HG02763 (cell line): ENCODE results near the gene GIMAP8.
A peak's percentile ranks its signal among the peaks of the same experiment; 100 is the strongest.

Experiments
- ATAC-seq: cut with Tn5 transposase; IDR thresholded peaks from one replicate; pipeline ENCODE4 v1.9.1; 2021; ENCODE audit warnings: mild to moderate bottlenecking, moderate library complexity; ENCODE audit not compliant: unreplicated experiment

The GIMAP8 gene

DNA sequence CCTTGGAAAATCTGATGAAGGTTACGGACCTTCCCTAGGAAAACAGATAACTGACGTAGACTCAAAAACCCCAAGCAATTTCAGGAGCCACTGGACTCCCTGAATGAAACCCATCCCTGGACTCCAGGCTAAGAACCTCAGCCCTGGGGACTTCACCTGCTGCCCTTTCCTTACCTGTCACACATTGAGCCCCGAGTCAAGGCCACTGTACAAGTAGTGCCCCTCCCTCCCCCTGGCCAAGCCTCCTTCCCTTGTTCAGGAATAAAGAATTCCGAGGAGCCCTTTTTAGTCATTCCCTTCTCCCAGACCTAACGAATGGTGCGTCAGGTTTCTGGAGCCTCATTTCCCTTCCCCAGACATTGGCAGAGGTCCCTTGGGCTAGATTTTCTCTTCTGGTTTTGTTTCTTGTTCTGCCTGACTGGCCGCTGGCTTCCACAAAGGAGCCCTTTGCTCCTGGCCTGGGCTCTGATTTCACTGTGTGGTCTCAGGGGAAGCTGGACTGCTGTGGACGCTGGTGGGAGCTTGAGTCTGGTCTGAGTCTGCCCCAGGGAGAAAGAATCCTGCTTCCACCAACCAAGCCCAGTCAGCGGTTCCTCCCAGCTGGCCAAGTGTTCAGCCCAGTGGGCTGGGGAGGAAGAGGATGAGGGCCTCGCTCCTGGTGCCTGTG, 39.6 kb upstream of the GIMAP8 start:
- no peak for ATAC-seq

DNA sequence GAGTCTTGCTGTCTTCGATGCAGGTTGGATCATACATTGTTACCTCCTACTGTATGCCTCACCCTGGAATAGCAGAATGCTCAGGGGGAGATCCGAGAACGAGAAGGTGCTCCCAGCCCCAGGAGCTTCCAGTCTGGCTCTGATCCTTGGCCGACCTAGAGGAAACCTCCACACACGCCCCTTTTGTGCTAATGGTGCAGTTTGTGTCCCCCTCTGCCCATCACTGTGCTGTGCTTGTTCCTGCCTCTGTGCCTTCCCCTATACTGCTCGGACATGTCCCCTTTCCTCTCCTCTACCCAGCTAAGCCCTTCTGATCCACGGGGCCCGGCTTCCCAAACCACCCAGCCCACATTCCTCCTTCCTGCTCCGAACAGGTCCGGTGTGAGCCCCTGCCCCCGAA, 38.8 kb upstream of the GIMAP8 start:
- no peak for ATAC-seq

DNA sequence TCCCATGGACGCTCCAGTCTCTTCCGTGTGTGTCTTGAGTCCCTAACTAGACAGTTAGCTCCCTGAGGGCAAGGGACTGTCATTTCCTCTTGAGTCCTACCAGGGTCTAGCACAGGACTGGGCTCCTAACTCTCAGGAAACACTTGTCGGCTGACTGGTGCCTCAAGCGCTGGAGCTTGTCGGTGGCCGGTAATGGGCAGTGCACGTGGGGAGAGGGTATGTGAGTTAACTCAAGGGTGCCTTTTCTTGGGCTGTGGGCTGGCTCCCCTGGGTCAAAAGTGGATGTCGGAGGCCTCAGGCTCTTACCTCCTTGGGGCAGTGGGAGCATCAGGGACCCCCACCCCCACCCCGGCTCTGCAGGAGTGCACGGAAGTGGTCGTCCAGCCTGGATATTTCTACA, 38.4 kb upstream of the GIMAP8 start:
- no peak for ATAC-seq

DNA sequence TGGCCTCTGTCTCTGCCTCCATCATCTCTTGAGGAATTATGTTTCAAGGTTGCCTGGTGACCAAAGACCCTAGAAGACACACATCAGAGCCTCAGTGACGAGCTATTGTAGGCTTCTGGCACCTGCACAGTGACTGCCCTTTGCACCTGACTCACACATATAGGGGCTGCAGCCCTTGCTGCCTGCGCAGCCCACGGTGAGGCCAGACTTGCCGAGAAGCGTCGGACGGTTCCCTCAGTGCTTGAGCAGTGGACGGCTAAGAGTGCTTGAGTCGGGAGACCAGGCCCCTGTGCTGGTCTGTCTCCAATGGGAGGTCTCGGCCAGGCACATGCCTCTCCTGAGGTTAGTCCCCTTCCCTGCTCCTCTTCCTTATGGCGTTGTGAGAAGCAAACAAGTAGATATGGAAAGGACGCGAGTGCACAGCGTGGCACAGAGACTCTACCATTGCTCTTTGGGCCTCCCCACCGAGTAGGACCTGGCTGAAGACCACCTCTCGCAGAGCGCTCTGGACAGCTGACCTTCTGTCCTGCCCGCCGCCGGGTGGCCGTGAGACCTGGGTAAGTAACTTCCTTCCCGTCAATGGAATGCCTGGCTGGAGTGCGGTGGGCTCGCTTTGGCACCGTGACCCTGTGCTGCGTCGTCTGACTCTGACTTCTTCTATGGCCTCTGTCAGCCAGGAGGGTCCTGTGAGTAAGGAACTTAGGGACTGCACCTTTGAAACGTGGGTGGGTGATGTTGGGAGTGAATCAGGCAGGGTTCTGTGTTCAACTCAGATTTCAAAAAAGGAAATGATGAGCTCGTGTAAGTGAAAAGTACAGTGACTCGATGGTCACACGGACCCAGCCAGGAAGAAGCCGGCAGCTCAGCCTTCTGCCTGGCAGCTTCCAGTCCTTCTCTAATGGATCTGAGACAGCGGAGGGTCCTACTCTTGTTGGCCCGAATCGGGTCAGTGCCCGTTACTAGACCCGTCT, 37.6 kb upstream of the GIMAP8 start:
- ATAC-seq: no peak

DNA sequence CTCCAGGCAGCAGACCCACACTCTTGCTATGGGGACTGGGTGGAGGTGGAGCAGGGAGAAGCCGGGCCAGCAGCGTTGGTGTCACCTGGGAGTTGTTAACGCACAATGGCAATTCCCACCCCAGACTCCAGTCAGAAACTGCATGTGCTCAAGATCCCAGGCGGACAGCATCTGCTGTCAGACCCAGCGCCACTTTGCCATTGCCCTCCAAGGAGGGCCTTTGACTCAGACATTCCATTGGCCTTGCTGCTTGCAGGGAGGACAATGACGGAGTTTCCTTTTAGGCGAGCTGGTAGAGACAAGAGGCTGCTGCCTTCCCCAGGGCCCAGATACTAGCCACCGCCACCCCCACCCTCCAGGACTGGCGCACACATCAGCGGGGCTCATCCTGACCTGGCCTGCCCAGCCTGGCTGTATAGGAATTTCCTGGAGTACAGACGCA, 36.8 kb upstream of the GIMAP8 start:
- no peak for ATAC-seq

DNA sequence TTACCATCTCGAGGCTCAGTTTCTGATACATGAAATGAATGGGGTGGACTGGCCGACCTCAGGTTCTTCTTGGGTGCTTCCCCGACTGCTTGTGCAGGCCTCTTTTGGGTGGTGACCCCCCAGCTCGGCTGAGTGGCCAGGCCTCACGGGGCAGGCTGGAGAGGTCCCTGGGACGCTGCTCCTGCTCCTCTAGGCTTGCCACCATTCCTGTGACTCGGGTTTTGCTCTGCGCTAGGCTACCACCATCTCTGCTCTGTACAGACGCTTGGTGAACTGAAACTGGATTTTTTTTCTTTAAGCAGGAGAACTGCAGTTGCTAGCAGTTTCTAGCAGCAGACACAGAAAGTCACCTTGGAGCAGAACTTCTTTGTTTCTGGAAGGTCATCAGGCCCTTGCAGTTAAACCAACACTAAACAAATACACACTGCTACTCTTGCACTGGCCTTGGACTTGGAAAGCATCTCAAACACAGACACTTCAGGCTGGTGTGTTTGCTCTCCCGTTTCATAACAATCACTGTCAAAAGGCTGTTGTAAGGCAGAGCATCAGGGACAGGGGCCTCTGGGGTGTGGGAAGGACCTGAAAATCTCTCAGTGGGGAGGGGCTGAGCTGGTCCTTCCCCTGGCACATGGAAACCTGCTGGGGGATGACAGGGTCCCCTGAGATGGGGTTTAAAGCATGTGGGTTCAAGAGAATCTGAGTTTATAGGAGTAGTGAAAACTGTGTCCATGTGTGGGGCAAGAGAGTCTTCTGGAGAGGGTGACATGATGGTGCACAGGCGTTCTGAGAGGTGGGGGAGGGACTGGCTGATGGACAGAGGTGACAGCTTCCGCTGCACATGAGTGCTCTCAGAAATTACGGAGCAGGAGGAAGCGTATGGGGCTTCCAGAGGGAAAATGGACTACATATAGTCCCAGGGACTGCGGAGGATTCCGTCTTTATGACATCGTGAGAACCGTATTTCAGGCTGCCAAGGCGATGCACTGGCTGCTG, 35.0 kb upstream of the GIMAP8 start:
- ATAC-seq: no peak

DNA sequence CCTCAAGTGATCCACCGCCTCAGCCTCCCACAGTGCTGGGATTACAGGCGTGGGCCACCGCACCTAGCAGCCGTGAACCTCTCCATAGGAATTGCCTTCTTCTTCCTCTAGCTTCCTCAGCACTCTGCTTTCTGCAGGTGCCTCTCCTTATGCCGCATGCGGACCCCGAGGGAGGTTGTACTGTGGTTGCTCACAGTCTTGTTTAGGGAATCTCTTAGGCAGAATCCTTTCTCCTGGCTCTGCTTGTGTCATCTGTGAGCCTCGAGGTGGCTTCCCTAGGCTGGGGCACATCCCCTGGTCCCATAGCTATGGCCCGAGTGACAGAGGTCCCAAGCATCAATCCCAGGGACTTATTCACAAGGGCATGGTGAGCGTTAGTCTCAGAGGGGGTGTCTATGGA, 33.2 kb upstream of the GIMAP8 start:
- no peak for ATAC-seq

DNA sequence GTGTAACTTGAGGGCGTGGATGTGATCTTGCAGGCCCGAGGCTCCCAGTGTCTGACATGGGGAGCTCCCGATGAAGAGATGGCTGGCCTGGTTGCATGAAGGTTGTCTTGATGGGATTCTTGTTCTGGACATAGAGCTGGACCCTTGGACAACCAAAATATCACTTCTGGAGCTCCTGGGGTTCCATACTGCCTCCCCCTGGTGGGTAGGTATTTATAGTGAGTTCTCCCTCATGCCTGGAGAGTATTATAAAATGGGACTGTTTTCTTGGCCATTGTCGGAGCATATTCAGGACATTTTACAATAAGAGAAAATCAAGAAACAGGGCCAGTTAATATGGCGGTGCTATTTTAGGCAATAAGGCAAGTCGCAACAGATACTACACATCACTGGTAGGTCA, 32.6 kb upstream of the GIMAP8 start:
- ATAC-seq: no peak

DNA sequence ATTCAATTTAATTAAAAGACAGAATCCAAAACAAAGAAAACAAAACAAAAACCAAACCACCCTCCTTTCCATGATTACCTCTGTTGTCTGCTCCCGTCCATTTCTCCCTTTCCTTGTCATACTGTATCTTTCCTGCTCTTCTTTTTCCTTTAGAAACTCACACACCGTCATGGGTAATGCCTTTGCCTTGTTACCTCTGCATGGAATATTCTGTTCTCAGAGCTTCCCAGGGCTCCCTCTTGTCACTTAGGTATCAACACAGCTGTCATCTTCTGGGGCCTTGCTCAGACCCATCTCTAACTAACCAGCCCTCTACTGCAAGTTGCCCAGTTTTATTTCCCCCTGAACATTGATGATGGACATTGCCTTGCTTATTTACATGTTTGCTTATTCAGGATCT, 30.2 kb upstream of the GIMAP8 start:
- ATAC-seq: no peak

DNA sequence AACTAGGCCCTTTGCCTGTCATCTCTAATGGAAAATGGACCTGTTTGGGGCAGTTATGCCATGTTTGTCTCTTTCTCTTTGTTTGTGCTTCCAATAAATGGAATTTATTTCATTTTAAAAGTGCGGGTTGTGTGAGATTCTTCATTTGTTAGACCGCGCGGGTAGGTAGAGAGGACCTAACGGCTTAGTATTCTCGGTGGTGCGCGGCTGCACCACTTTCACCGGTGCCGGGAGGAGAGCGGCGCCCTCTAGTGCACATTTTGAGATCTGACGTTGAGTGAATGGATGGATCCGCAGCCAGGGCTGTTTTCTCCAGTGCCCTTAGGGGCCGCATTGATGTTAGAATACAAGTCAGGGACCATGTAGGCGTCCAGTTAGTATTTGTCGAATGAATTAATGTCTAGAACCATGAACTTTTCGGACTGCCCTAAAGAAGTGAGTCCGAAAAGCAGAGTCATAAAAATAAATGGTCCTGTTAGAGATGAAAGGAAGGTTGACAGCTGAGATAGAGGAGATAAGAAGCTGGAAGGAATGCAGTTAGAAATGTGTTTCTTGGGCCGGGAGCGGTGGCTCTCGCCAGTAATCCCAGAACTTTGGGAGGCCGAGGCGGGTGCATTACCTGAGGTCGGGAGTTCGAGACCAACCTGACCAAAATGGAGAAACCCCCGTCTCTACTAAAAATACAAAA, 29.3 kb upstream of the GIMAP8 start:
- ATAC-seq: peak; percentile 88

DNA sequence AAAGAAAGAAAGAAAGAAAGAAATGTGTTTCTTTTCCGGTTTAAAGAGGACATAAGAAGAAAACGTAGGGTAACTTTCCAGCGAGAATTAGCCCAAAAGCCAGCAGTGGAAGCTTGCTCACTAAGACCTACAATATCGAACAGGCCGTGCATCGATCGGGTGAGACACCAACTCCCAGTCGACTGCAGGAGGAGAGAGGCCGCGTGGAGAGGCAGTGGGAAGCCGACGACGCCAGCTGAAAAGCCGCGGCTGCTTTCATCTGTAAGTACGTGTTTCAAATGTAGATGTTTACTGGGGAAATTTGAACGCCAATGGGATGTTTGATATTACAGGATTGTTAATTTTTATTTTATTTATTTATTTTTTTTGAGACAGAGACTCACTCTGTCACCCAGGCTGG, 28.6 kb upstream of the GIMAP8 start:
- no peak for ATAC-seq

DNA sequence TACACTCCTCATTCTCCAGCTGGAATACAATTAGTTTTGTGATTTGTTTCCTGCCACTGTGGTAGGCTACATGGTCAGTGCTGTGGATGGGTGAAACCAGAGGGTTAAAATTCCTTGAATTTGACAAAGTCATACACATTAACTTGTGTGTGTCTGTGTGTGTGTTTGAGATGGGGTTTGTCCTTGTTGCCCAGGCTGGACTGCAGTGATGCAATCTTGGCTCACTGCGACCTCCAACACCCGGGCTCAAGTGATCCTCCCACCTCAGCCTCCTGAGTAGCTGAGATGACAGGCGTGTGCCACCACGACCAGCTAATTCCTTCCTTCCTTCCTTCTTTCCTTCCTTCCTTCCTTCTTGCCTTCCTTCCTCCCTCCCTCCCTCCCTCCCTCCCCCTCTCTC, 24.8 kb upstream of the GIMAP8 start:
- ATAC-seq: no peak

DNA sequence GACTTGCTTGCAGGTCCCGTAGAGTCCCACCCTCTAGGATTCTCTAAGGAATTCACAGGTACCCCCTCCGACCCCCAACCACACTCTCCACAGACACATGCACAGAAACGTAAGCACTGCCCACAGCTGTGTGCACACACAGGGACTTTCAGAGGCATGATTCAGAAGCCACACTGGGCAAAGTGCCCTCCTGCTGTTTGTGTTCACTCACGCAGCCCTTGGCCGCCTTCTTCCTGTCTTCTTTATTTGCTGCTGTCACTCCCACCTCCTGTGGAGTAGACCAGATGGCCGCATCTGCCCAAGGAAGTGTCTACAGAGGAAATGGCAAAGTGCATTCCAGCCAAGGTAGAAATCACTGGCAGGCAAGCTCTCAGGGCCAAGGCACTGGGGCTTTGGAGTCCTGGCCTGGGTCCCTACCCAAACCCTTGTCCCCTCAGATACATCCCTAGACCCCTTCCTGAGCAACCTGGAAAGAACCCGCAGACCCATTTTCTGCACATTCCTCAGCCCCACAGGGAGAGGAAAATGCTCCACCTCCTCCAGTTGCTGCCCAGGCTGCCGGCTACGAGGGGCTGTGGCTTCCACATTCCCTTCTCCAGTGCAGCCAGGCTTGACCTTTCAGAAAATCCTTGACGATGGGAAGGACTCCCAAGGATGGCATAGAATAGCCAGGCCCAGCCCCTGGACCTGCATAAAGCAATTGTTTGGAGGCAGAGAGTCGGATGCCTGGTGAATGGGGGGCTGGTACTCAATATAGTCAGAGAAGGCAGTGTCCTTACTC, 21.6 kb upstream of the GIMAP8 start:
- ATAC-seq: peak; percentile 54

DNA sequence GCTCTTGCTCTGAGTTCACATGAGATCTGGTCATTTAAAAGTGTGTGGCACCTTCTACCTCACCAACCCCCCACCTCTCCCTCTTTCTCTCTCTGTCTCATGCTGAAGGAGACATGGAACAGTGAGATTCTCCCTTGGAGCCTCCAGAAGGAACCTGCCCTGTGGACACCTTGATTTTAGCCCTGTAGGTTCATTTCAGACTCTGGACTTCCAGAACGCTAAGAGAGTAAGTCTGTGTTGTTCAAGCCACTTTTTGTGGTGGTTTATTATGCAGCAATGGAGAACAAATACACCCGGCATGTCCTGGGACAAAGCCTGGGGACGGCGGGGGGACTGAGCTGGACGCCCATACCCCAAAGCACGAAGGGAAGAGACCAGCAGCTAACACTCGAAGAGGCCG, 20.7 kb upstream of the GIMAP8 start:
- no peak for ATAC-seq

DNA sequence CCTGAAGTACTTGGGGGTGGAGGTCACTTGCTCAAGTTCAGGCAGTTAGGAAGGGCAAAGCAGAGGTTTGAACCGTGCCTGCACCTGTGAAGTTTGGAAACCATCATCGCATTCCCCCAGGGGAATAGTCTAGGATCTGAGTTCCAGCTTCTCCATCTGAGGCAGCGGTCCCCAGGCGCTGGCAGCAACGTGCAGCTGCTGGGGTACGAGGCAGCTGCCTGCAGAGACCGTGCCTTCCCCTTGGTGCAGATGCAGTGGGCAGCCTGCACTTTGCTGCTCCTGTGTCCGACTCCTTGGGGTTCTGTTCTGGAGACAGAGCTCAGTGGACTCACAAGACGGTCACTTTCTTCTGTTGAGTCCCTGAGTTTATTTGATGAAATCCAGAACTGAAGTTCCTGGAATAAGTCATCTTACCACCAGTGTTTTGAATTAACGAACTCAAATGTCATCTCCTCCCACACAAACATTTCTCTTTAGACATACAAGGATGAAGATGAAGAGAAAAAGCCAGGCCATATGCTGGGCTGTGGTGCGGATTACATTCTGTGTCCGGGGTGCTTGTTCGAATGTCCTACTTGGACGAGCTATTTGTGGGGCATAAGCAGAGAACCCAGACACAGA, 19.9 kb upstream of the GIMAP8 start:
- no peak for ATAC-seq

DNA sequence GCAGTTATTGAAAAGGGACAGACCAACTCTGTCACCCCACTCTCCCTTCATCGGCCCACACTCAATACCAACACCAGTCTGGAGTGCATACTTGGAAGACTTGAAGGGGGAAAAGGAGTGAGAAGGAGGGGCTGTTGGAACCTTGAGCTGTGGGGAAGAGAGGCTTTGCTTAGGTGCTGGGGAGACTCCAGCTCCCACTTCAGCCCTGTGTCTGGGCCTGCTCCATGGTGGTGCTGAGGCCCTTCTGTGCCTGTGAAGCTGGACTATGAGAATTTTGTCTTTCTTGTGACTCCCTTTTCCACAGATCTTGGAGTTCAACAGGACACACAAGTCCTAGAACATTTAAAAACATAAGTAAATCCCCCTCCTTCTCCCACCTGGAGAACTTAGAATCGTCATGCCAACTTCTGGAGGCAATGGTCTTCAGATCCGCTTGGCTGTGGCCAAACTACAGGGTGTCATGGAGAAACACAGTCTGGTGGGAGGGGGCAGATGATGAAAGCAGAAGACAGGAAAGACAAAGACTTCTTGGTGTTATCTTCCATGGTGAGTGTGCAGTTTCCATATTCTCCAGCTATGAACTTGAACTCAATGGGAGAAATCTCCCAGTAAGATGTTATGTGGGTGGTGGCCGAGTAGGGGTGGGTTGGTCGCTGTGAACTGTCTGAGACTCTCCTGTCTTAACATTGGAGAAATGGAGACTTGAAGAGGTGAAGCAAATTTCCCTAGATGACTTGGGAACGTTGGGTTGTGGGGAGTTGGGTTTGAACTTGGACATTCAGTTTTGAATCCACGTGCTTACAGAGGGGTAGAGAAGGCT, 18.4 kb upstream of the GIMAP8 start:
- ATAC-seq: no peak

DNA sequence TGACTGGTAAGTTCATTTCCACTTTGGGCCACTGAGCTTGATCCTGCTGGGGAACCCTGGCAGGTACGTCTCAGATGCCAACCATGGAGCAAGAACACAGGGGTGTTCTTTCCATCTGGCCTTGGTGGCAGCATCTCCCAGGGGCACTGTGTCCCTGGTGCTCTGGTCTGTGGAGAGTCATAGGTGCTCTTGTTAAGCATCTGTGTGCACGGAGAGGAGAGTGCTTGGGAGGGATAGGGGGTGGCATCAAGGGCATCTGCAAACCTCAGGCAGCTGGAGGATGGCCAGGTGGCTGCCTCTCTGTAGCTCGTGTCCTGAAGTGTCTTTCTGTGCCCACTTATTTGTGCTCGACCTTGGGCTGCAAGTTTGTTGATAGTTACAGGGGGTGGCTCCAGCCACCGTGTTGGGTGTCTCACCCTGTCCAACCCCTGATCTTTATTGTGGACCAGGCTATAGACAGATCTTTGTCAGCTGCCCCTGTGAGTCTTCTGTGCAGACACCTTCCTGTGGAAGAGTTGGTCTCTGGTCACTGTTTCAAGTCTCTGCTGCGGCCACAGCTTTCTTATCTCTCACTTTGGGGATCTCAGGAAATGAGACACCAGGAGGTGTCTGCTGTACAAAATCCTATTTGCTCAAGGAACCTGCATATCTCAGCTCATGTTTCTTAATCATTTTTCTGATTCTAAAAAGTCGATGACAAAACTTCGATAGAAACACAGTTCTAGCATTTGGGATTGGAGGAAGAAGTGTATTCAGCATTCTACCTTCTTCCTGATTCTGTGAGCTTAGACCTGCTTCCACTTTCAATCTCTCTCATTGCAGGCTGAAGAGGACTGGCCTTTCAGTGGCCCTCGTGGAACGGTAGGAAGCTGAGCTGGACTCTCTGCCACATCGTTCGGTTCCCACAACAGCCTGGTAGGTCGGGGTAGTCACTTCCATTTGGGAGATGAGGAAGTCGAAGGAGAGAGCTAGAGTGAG, 17.2 kb upstream of the GIMAP8 start:
- ATAC-seq: peak; percentile 24
